Epithelial cell of esophagus (primary cell): Measurements from ENCODE around the gene BABAM2.

Experiments used
- DNase-seq: peaks from one replicate; pipeline ENCODE4 v3.0.0; 2010; ENCODE audit warnings: low read depth
- H3K4me3 ChIP-seq: 2 replicates; pipeline ENCODE4 v1.5.1; 2011; ENCODE audit warnings: mild to moderate bottlenecking, low read length, control low read depth
- TF ChIP-seq, protein P1 (sequence below): IDR thresholded peaks from 2 replicates; pipeline ENCODE4 v1.5.1; 2011; ENCODE audit warnings: low read depth, mild to moderate bottlenecking, low read length, control low read depth, inconsistent platforms; ENCODE audit not compliant: insufficient read depth; ENCODE audit errors: missing control alignments

The BABAM2 gene

DNA sequence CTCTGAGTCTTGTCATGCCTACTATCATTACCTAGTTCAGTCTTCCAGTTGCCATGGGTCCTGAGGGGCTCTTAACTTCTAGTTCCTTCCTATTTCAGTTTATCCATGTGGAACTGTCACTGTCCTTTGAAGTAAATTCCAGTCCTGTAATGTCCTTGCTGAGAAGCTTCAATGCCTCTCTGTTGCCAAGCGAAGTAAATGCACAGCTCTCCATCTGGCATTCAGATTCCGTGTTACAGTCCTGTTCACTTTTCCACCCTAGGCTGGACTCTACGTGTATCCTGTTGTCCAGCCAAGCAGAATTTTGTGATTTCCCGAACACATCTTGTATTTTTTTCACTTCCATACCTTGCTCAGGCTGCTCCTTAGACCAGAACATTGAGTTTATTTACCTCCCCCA is 245.3 kb downstream of the BABAM2 start:
- DNase-seq = no peak
- TF ChIP-seq, protein P1, sequence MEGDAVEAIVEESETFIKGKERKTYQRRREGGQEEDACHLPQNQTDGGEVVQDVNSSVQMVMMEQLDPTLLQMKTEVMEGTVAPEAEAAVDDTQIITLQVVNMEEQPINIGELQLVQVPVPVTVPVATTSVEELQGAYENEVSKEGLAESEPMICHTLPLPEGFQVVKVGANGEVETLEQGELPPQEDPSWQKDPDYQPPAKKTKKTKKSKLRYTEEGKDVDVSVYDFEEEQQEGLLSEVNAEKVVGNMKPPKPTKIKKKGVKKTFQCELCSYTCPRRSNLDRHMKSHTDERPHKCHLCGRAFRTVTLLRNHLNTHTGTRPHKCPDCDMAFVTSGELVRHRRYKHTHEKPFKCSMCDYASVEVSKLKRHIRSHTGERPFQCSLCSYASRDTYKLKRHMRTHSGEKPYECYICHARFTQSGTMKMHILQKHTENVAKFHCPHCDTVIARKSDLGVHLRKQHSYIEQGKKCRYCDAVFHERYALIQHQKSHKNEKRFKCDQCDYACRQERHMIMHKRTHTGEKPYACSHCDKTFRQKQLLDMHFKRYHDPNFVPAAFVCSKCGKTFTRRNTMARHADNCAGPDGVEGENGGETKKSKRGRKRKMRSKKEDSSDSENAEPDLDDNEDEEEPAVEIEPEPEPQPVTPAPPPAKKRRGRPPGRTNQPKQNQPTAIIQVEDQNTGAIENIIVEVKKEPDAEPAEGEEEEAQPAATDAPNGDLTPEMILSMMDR = no peak
- H3K4me3 ChIP-seq = no peak overlapping the region

DNA sequence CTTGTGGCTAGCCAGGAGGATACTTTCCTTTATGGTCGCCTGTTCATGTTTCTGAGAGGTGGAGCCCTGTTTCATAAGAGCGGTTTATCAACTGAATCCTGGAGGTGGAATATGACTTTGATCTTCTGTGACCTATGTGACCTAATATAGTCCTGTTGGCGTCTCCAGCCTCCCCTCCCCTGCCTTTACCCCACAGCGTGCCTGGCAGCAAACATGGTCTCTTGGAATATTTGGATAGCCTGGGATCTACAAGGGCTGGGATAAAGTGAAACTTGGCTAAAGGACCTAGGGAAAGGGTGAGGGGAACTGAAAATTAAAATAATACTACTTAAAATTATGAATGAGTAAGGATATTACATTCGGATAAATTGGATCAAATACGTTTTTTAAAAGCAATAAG is 246.0 kb downstream of the BABAM2 start:
- TF ChIP-seq, protein P1 = no peak
- H3K4me3 ChIP-seq = no peak overlapping the region
- DNase-seq = no peak

DNA sequence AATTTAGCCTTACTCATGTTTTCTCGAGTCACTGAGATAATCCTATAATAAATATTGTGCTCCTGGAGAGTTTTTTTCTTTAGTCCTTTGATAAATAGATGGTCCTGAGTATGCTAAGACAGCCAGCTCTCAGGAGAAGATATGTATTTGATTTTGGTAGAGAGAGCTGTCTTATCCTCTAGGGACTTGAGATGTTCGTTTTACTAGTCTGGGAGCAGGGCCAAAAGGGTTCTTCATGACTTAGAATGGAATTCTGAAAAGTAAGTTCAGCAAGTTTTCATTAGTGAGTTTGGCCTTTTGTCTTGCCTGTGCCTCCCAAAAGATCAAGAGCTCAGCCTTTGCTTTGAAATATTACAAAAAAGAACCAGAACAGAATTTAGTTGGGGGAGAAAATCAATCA is 246.7 kb downstream of the BABAM2 start:
- peak; percentile 67 for DNase-seq
- TF ChIP-seq, protein P1 = no peak
- no peak overlapping the region for H3K4me3 ChIP-seq

DNA sequence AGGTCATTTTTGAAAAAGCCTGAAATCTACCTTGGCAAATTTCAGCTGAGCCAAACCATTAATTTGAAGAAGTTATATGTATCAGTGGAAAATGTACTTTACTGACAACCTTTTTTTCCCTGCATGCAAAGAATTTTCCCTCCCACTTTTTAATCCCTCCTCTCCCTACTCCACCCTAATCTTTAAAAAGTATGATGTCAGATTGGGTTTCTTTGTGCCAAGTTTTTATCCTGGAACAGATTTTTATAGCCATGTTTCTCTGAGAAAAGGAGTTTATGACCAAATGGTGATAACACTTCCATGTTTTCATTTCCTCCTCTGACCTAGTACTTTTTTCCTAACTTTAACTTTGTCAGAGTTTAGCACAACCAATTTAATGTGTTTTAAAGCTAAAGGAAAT is 251.9 kb downstream of the BABAM2 start:
- no peak overlapping the region for H3K4me3 ChIP-seq
- no peak for DNase-seq
- TF ChIP-seq, protein P1 = no peak

DNA sequence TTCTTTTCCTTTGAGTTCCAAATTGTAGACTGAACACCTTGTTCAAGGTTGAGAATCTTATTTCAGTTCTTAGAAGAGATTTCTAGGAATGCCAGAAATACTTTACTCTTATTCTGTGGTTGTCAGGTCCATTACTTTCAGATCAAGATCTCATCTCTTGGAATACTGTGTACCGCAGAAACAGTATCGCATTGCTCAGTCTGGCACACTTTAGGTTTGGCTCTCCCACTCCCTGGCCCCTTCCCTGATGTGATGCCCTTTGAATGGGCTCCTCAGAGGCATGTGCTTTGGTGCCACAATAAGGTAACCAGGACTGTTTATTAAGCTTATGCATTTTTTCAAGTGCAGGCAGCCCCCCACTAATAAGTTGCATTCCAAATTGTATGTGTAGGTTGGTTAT is 257.5 kb downstream of the BABAM2 start:
- no peak overlapping the region for H3K4me3 ChIP-seq
- DNase-seq = no peak
- TF ChIP-seq, protein P1 = no peak

DNA sequence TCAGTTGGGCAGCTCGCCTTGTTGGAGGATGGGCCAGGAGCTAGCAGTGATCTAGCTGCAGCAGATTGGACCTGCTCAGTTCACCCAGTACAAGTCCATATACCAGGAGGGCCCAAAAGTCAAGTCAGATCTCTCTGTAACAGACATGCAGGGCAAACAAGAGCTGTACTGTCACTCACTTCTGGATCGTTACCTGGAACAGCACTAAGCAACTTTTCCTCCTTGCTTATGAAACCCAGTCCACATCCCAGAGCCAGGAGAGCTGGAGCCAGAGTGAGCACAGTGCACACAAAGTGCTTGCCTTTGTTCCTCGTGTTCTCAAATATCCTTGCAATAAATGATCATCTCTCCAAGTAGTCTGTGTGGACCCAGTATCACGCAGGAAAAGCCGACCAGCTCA is 258.0 kb downstream of the BABAM2 start:
- TF ChIP-seq, protein P1 = no peak
- no peak for DNase-seq
- H3K4me3 ChIP-seq = no peak overlapping the region

DNA sequence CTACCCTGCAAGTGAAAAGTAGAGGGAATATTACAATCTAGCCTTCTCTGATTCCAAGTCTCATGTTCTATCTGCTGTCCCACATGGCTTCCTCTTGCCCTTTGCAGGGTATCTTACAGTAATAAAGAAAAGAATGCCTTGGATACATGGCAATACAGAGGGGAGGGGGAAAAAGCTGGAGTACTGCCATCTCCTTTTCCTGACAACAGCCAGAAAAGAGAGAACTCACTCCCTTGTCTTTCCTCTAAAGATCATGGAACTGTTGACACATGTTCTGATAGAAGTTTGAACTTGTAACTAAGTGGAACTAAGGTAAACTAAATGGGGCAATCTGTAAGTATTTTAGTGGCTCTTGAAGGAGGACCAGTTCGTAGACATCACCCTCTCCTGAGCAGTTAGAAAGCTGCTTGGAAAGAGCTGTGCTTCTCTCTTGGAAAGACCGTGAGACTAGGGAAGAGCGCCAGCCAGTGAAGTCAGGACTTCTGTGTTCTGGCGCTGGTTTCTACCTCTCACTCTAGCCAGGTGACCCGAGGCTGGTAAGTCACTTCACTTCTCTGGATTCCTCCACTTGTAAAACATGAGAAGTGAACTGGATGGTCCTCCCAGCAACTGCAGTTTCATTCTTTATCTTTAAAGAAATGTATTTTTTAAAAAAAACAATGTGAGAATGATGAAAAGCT is 259.8 kb downstream of the BABAM2 start:
- DNase-seq = no peak
- H3K4me3 ChIP-seq = no peak overlapping the region
- TF ChIP-seq, protein P1 = no peak
